Measurements from ENCODE around the gene QRICH1.

The QRICH1 gene

DNA sequence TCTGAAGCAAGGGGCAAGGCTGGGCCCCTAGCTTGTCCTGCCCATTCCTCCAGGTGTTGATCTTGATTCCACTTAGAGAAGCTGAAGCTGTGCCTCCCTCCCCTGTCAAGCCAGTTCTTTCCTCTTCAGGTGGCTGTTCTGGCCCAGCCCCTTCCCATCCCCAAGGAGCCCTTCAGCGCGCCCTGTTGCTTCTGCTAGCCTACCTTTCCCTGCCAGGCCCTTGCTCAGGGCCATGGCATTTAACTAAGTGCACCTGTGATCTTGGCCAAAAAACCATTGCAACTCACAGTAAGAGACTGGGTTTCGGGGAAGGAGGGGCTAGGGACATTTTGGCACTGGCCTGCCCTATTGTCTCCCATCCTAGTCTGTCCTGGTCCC is 88.6 kb downstream of the QRICH1 start:
- Histone ChIP-seq H3K27me3 (ENCODE audit: insufficient read depth, low read depth) (no peaks in the 10 kb centered on the region), H4K20me1 (ENCODE audit: insufficient read depth) (no peaks in the 10 kb centered on the region), H3K4me2 (no peak overlapping the region), H3K9ac (no peak overlapping the region), H3K4me1 (ENCODE audit: low read depth, poor library complexity, severe bottlenecking) (peaks cover 16% of the 10 kb centered on the region), H3K79me2 (ENCODE audit: insufficient read depth, low read depth) (peaks cover 16% of the 10 kb centered on the region), H2AFZ (ENCODE audit: low read depth) (no peak overlapping the region), H3K36me3 (ENCODE audit: insufficient read depth) (no peaks in the 10 kb centered on the region), H3K27ac (no peak overlapping the region), H3K4me3 (IDR thresholded peaks at IDR 0.05; ENCODE audit: insufficient read depth, low read depth, low read length) (no peak overlapping the region)
- TF ChIP-seq, protein P1, sequence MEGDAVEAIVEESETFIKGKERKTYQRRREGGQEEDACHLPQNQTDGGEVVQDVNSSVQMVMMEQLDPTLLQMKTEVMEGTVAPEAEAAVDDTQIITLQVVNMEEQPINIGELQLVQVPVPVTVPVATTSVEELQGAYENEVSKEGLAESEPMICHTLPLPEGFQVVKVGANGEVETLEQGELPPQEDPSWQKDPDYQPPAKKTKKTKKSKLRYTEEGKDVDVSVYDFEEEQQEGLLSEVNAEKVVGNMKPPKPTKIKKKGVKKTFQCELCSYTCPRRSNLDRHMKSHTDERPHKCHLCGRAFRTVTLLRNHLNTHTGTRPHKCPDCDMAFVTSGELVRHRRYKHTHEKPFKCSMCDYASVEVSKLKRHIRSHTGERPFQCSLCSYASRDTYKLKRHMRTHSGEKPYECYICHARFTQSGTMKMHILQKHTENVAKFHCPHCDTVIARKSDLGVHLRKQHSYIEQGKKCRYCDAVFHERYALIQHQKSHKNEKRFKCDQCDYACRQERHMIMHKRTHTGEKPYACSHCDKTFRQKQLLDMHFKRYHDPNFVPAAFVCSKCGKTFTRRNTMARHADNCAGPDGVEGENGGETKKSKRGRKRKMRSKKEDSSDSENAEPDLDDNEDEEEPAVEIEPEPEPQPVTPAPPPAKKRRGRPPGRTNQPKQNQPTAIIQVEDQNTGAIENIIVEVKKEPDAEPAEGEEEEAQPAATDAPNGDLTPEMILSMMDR (conservative IDR thresholded peaks at IDR 0.05; ENCODE audit: low read depth, low read length): no peak

DNA sequence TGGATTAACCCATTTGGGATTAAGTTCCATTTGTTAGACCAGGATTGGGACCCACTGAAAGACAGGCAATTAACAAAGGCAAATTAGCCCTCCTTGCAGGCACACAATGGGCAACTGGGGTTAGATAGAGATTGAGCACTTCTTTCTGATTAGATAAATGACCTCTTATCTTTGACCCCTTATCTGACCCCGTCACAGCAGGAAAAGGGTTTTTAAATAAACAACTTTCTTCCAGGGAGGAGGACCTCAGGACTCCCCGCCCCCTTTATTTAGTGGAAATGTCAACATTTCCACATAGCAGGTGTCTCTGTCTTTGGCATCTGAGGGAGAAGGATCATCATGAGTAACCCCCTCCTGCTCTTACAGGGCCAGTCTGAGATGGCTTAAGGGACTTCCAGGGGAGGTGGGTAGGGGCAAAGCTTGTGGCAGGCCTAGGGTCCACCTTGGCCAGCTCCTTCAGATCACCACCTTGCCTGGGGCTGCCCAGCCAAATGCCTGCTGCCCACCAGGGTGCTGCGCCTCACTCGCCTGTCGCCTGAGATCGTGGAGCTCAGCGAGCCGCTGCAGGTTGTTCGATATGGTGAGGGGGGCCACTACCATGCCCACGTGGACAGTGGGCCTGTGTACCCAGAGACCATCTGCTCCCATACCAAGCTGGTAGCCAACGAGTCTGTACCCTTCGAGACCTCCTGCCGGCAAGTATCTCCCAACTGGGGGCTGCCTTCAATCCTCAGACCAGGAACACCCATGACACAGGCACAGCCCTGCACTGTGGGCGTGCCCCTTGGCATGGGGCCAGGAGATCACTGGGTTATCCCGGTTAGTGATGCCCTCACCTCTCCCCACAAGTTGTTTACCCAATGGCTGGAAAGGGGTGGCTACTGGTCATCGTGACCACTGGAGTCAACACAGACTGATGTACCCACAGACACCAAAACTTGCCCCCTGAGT is 89.2 kb downstream of the QRICH1 start:
- H4K20me1 ChIP-seq (ENCODE audit: insufficient read depth): no peaks in the 10 kb centered on the region
- H3K36me3 ChIP-seq (ENCODE audit: insufficient read depth): no peaks in the 10 kb centered on the region
- no peak overlapping the region for H3K27ac ChIP-seq
- no peak overlapping the region for H2AFZ ChIP-seq (ENCODE audit: low read depth)
- TF ChIP-seq, protein P1 (conservative IDR thresholded peaks at IDR 0.05; ENCODE audit: low read depth, low read length): no peak
- no peak overlapping the region for H3K4me3 ChIP-seq (IDR thresholded peaks at IDR 0.05; ENCODE audit: insufficient read depth, low read depth, low read length)
- H3K4me2 ChIP-seq: no peak overlapping the region
- H3K9ac ChIP-seq: no peak overlapping the region
- H3K27me3 ChIP-seq (ENCODE audit: insufficient read depth, low read depth): no peaks in the 10 kb centered on the region
- H3K79me2 ChIP-seq (ENCODE audit: insufficient read depth, low read depth): peaks cover 14% of the 10 kb centered on the region
- peaks cover 23% of the 10 kb centered on the region for H3K4me1 ChIP-seq (ENCODE audit: low read depth, poor library complexity, severe bottlenecking)

DNA sequence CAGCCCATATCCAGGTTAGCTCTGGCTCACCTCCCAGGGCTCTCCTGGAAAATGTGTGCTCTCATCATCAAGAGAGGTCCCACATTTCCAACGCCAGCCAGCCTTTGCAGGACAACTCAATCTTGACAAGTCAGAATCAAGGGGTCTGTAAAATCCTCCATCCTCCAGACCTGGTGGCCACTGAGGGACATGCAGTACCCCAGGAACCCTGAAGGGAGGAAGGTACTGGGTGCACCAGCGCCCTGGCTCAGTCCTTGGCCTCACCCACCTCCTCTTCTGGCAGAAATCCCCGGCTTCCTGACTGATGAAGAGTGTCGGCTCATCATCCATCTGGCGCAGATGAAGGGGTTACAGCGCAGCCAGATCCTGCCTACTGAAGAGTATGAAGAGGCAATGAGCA is 92.7 kb downstream of the QRICH1 start:
- no peaks in the 10 kb centered on the region for H3K79me2 ChIP-seq (ENCODE audit: insufficient read depth, low read depth)

DNA sequence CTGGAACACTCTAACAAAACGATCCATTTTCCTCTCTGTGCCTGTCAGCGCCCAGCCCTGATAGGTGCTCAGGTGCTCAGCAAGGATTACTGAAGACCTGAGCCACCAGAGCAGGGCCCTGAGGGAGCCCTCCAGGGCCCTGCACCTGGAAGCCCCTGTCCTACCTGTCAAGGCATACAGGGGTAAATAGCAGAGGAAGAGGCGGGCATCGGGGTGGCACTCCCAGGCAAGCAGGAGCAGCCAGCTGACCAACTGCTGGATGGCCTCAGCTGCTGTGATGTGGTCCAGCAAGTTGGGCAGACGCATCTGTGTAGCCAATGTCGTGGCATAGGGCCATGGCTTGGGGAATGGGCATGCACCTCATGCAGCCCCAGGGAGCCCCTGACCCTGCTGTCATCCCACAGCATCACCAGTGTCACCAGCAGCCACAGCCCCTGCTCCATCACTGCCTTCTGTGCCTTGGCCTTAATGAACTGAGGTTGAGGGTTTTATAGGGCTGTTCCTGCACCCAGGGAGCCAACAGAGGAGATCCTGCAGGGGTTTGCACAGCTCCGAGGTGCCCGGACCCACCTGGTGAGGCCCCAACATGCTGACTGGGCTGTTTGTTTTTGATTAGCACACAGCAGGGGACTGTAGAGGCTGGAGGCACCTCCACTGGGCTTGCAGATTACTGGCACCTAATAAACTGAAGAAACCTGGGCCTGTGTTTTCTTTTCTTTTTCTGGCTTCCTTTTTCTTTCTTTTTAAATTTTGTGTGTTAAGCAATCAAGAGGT is 94.6 kb downstream of the QRICH1 start:
- Histone ChIP-seq H3K4me1 (ENCODE audit: low read depth, poor library complexity, severe bottlenecking) (peaks cover 25% of the 10 kb centered on the region), H3K4me3 (IDR thresholded peaks at IDR 0.05; ENCODE audit: insufficient read depth, low read depth, low read length) (no peak overlapping the region), H3K4me2 (peak overlapping the region; percentile 63; the same call in 1 of the 2 replicates), H4K20me1 (ENCODE audit: insufficient read depth) (no peaks in the 10 kb centered on the region), H2AFZ (ENCODE audit: low read depth) (no peak overlapping the region), H3K27me3 (ENCODE audit: insufficient read depth, low read depth) (no peaks in the 10 kb centered on the region), H3K36me3 (ENCODE audit: insufficient read depth) (no peaks in the 10 kb centered on the region), H3K27ac (peak overlapping the region; percentile 42; the same call in 1 of the 2 replicates), H3K79me2 (ENCODE audit: insufficient read depth, low read depth) (no peaks in the 10 kb centered on the region), H3K9ac (no peak overlapping the region)
- TF ChIP-seq, protein P1 (conservative IDR thresholded peaks at IDR 0.05; ENCODE audit: low read depth, low read length): no peak

More for the DNA sequence above, 92.7 kb downstream of the QRICH1 start:
- no peak overlapping the region for H3K4me2 ChIP-seq
- H3K4me3 ChIP-seq (IDR thresholded peaks at IDR 0.05; ENCODE audit: insufficient read depth, low read depth, low read length): no peak overlapping the region
- TF ChIP-seq, protein P1 (conservative IDR thresholded peaks at IDR 0.05; ENCODE audit: low read depth, low read length): no peak
- H3K9ac ChIP-seq: no peak overlapping the region
- H3K4me1 ChIP-seq (ENCODE audit: low read depth, poor library complexity, severe bottlenecking): peaks cover 30% of the 10 kb centered on the region
- no peaks in the 10 kb centered on the region for H3K36me3 ChIP-seq (ENCODE audit: insufficient read depth)
- H3K27me3 ChIP-seq (ENCODE audit: insufficient read depth, low read depth): no peaks in the 10 kb centered on the region
- H2AFZ ChIP-seq (ENCODE audit: low read depth): no peak overlapping the region
- no peaks in the 10 kb centered on the region for H4K20me1 ChIP-seq (ENCODE audit: insufficient read depth)
- no peak overlapping the region for H3K27ac ChIP-seq

Measured in KMS-11 (cell line).